GM10248 (cell line): ENCODE data around the gene DTD1.
"Not testable (repeated sequence)": the region's sequence is repeated elsewhere in the genome, so short reads cannot be mapped to it uniquely, and the experiment has no call there.

Experiments
- CTCF ChIA-PET: fragments of 300-600 bp; sonication (Branson Sonifier 250); formaldehyde crosslinking; extraction: SDS; loops from one replicate; lab custom pipeline; 2021; ENCODE audit warnings: antibody characterized with exemption; lab: Yijun Ruan, JAX
- POLR2A ChIA-PET: fragments of 350-650 bp; sonication (Branson Sonifier 250); formaldehyde crosslinking; extraction: SDS; loops from one replicate; lab custom pipeline; 2020; ENCODE audit warnings: antibody characterized with exemption; lab: Yijun Ruan, JAX
- DNase-seq: peaks from one replicate; pipeline ENCODE4 v3.0.0; 2012; ENCODE audit errors: extremely low spot score
- CTCF ChIP-seq: IDR thresholded peaks from 2 replicates; pipeline ENCODE4 v1.5.1; 2012; ENCODE audit warnings: mild to moderate bottlenecking, low read depth; ENCODE audit errors: extremely low read depth, missing control alignments, control extremely low read depth

The DTD1 gene

GRCh38 chr20:18749528-18749927 lies 161.7 kb downstream of the DTD1 start:
- no peak for DNase-seq
- CTCF ChIA-PET: interaction anchor here (0.7 kb wide), 1 partner anchor 155 kb away, joined by 3 read pairs; no protein-coding TSS in a partner anchor
- no peak for TF ChIP-seq CTCF
- POLR2A ChIA-PET: no interaction called here

GRCh38 chr20:18750735-18751134 lies 162.9 kb downstream of the DTD1 start:
- no peak for TF ChIP-seq CTCF
- POLR2A ChIA-PET: no interaction called here
- CTCF ChIA-PET: interaction anchor here (0.7 to 2.2 kb wide), 6 partner anchors 9 to 50 kb away, joined by 3 to 7 read pairs (median 3); no protein-coding TSS in a partner anchor
- no peak for DNase-seq

- no peak for TF ChIP-seq CTCF
- ChIA-PET CTCF (interaction anchor here (0.8 to 1.3 kb wide), 5 partner anchors 9 to 165 kb away, joined by 3 to 8 read pairs (median 3); no protein-coding TSS in a partner anchor), POLR2A (no interaction called here)
- DNase-seq: peak; percentile 69
Measured at GRCh38 chr20:18754030-18754652, 166.3 kb downstream of the DTD1 start.

- DNase-seq: no peak
- no peak for TF ChIP-seq CTCF
- ChIA-PET CTCF (interaction anchor here (0.8 to 1.3 kb wide), 4 partner anchors 8 to 166 kb away, joined by 3 to 8 read pairs (median 5); no protein-coding TSS in a partner anchor), POLR2A (no interaction called here)
Measured at GRCh38 chr20:18754653-18755045, 166.8 kb downstream of the DTD1 start.

GRCh38 chr20:18760852-18761251 lies 173.0 kb downstream of the DTD1 start:
- CTCF ChIA-PET: interaction anchor here (1.2 kb wide), 1 partner anchor 141 kb away, joined by 3 read pairs; no protein-coding TSS in a partner anchor
- POLR2A ChIA-PET, DNase-seq: not testable (repeated sequence)

- no peak for TF ChIP-seq CTCF
- no peak for DNase-seq
- ChIA-PET CTCF (interaction anchor here (1.0 kb wide), 1 partner anchor 9 kb away, joined by 3 read pairs; no protein-coding TSS in a partner anchor), POLR2A (no interaction called here)
Measured at GRCh38 chr20:18767676-18768075, 179.8 kb downstream of the DTD1 start.

- no peak for DNase-seq
- ChIA-PET POLR2A (no interaction called here), CTCF (no interaction called here)
- no peak for TF ChIP-seq CTCF
Measured at GRCh38 chr20:18773566-18773965, 185.7 kb downstream of the DTD1 start.
